Naive thymus-derived CD4-positive, alpha-beta T cell (primary cell): ENCODE measurements around the gene AUH. TPM values are rescaled to one million over a fixed set of nuclear protein-coding genes. Genes with fewer than 3 reads are reported as not detected.

Experiments used
- ATAC-seq: fragments of 150-1000 bp; cut with Tn5 transposase; 2 replicates; pipeline ENCODE4 v1.10.0; 2021; ENCODE audit warnings: mild to moderate bottlenecking, moderate library complexity
- CTCF ChIA-PET: fragments of 350-600 bp; sonication (Branson Sonifier 250); formaldehyde crosslinking; loops from one replicate; lab custom pipeline; 2021; ENCODE audit warnings: antibody characterized with exemption; lab: Charles Lee
- POLR2A ChIA-PET: fragments of 350-600 bp; sonication (Branson Sonifier 250); formaldehyde crosslinking; loops from one replicate; lab custom pipeline; 2021; ENCODE audit warnings: antibody characterized with exemption, inconsistent platforms; lab: Charles Lee
- DNase-seq, 9 donors: peaks; one replicate each; pipeline versions ENCODE4 v3.0.0 to v3.0.0-alpha.2; 2020 to 2022; ENCODE audit warnings: mixed read lengths in 1 of 9
- H3K27ac ChIP-seq: one replicate; pipeline ENCODE4 v1.7.0; 2013; ENCODE audit warnings: mild to moderate bottlenecking, low read depth, low read length, moderate library complexity
- H3K27me3 ChIP-seq, 2 donors: one replicate each; pipeline ENCODE4 v1.7.0; 2013; ENCODE audit warnings: low read length in 2 of 2, mild to moderate bottlenecking in 2 of 2, moderate library complexity in 2 of 2; ENCODE audit not compliant: control insufficient read depth in 2 of 2, insufficient read depth in 2 of 2
- H3K36me3 ChIP-seq, 3 experiments: 1 replicate in 2 of 3; 2 replicates in 1 of 3; pipeline ENCODE4 v1.7.0; 2013; ENCODE audit warnings: low read length in 3 of 3, mild to moderate bottlenecking in 3 of 3, moderate library complexity in 1 of 3; ENCODE audit not compliant: insufficient read depth in 3 of 3, control insufficient read depth in 2 of 3
- H3K4me1 ChIP-seq, 2 donors: one replicate each; pipeline ENCODE4 v1.7.0; 2013; ENCODE audit warnings: low read length in 2 of 2, mild to moderate bottlenecking in 2 of 2, moderate library complexity in 1 of 2; ENCODE audit not compliant: control insufficient read depth in 2 of 2, insufficient read depth in 2 of 2
- H3K4me3 ChIP-seq: 2 replicates; pipeline ENCODE4 v1.7.0; 2013; ENCODE audit warnings: mild to moderate bottlenecking, low read length
- H3K9me3 ChIP-seq, 3 experiments: 1 replicate in 2 of 3; 2 replicates in 1 of 3; pipeline ENCODE4 v1.7.0; 2013; ENCODE audit warnings: low read length in 3 of 3; ENCODE audit not compliant: control insufficient read depth in 2 of 3
- H3K27ac Mint-ChIP-seq, 9 donors: one replicate each; pipeline ENCODE4 v1.8.0; 2020 to 2022; ENCODE audit warnings: mixed read lengths in 9 of 9, mild to moderate bottlenecking in 8 of 9, moderate library complexity in 5 of 9, inconsistent platforms in 2 of 9
- H3K27me3 Mint-ChIP-seq, 5 donors: one replicate each; pipeline ENCODE4 v1.8.0; 2021 to 2022; ENCODE audit warnings: mixed read lengths in 5 of 5, mild to moderate bottlenecking in 1 of 5
- H3K36me3 Mint-ChIP-seq, 5 donors: one replicate each; pipeline ENCODE4 v1.8.0; 2020 to 2022; ENCODE audit warnings: mixed read lengths in 5 of 5, mild to moderate bottlenecking in 3 of 5, inconsistent platforms in 1 of 5
- H3K4me1 Mint-ChIP-seq, 7 donors: one replicate each; pipeline ENCODE4 v1.8.0; 2020 to 2022; ENCODE audit warnings: mixed read lengths in 7 of 7, mild to moderate bottlenecking in 3 of 7, inconsistent platforms in 1 of 7
- H3K4me3 Mint-ChIP-seq, 10 donors: one replicate each; pipeline ENCODE4 v1.8.0; 2020 to 2022; ENCODE audit warnings: mild to moderate bottlenecking in 10 of 10, mixed read lengths in 10 of 10, moderate library complexity in 6 of 10, inconsistent platforms in 2 of 10
- H3K9me3 Mint-ChIP-seq, 11 donors: one replicate each; pipeline ENCODE4 v1.8.0; 2020 to 2022; ENCODE audit warnings: mixed read lengths in 11 of 11, mild to moderate bottlenecking in 4 of 11, inconsistent platforms in 1 of 11, moderate library complexity in 1 of 11
- intact Hi-C, 2 donors: fragments of 100-400 bp; cut with micrococcal nuclease; formaldehyde crosslinking; loops; one replicate each; pipeline ENCODE4 v1.15.1; 2023
- polyA plus RNA-seq, 2 donors: library from polyadenylated mRNA; unstranded; fragments of 300-500 nt; fragmentation: Illumina TruSeq; gene quantifications; one replicate each; pipeline ENCODE4 v1.2.3, GENCODE V29; 2021
- total RNA-seq, 6 experiments: library from RNA in 5 of 6; stranded (reverse) in 5 of 6; gene quantifications; 1 replicate in 5 of 6; 2 replicates in 1 of 6; pipeline ENCODE4 v1.2.3 and lab custom pipeline; 2021 to 2026

Gene AUH
- total and polyA plus RNA-seq, 7 experiments from 2014 or later: 11.6 to 30.1 (median 17.8) TPM

DNA sequence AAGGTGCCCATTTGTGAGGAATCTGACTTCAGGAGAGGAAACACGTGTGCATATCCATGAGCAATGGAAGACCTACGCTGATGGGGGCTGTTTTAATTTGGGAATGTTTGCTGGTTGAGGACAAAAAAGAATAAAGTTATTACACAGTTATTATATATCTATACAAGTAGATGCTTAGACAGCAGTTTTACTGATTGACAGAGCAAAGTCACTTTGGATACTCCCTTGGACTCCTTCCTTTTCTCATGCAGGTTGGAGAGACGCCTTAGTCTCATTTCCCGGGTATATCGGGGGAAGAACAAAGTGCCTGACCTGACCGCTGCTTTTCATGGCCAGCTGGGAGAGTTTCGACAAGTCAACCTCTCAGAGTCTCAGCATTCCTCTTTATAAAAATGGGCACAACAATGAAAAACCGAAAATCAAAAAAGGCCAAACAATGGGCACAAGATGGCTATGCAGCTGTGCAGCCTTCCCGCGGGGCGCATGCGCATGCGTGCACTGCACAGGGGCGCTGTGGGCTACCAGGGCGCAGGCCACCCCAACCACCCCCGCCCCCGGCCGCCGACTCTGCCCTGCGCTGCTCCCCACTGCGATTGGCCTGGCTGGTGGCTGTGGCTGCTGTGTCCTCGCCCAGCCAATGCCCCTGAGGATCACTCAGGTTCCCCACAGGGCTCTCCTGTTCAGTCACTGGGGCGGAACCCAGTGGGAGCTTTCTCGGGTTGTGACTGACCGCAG is 43.8 kb upstream of the AUH start:
- DNase-seq (no peak), ATAC-seq (peak; percentile 15)
- no peaks in the 10 kb centered on the region for H3K9me3 ChIP-seq
- H3K36me3 ChIP-seq: no peaks in the 10 kb centered on the region
- H3K9me3 Mint-ChIP-seq: no peaks in the 10 kb centered on the region
- H3K27me3 Mint-ChIP-seq: peaks cover 0 to 9% (median 6%) of the 10 kb centered on the region in 5 donors
- ChIA-PET POLR2A (no interaction called here), CTCF (no interaction called here)
- no peak overlapping the region for H3K27ac Mint-ChIP-seq
- no peak overlapping the region for H3K4me3 Mint-ChIP-seq
- peaks cover 3 to 37% (median 12%) of the 10 kb centered on the region in 5 donors for H3K36me3 Mint-ChIP-seq
- H3K27ac ChIP-seq: no peak overlapping the region
- H3K4me3 ChIP-seq: no peak overlapping the region
- H3K4me1 ChIP-seq: no peaks in the 10 kb centered on the region
- intact Hi-C loops: no loop called here
- peaks cover 0 to 40% (median 4%) of the 10 kb centered on the region in 7 donors for H3K4me1 Mint-ChIP-seq
- H3K27me3 ChIP-seq: no peaks in the 10 kb centered on the region

DNA sequence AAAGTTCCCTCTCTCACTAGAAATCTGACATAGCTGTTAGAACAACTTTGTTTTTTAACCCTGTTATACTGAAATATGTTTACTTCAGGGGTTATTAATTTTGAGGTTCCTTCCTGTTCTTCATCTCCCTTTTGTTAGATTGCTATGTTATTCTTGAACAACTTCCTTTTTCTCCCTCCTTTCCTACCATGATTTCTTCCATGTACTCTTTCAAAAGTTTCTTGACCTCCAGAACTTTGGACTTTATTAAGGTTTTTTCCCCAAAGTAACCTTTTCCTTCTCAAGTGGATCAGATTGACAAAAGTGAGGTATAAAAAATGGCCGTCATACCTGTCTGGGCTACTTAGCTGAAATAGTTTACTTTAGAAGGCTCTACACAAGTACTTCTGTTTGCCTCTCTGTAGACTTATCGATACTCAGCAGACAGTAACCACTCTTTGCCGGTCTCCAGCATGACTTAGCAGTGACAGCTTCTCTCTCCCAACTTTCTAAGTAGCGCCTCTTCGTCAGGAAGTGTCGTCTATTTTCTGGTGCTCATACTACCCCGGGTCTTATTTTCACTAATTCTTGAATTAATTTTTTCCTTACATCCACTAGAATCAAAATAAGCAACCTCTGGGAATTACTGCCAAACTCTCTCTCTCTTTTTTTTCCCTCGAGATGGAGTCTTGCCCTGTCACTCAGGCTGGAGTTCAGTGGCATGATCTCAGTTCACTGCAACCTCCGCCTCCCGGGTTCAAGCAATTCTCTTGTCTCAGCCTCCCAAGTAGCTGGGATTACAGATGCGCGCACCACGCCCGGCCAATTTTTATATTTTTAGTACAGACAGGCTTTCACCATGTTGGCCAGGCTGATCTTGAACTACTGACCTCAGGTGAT is 42.2 kb upstream of the AUH start:
- no peaks in the 10 kb centered on the region for H3K4me1 ChIP-seq
- no peaks in the 10 kb centered on the region for H3K9me3 Mint-ChIP-seq
- peaks cover 0 to 22% (median 0%) of the 10 kb centered on the region in 5 donors for H3K36me3 Mint-ChIP-seq
- H3K4me1 Mint-ChIP-seq: peaks cover 0 to 32% (median 4%) of the 10 kb centered on the region in 7 donors
- peak; percentile 24 for ATAC-seq
- H3K27ac Mint-ChIP-seq: peak overlapping the region in 3 of 9 donors; percentile 20 to 63 (median 47)
- peaks cover 0 to 9% (median 6%) of the 10 kb centered on the region in 5 donors for H3K27me3 Mint-ChIP-seq
- H3K36me3 ChIP-seq: no peaks in the 10 kb centered on the region
- ChIA-PET POLR2A (no interaction called here), CTCF (interaction anchor here (0.7 kb wide), 1 partner anchor 419 kb away, joined by 4 read pairs; no protein-coding TSS in a partner anchor)
- no peak overlapping the region for H3K4me3 ChIP-seq
- DNase-seq: no peak
- H3K9me3 ChIP-seq: no peaks in the 10 kb centered on the region
- no peak overlapping the region for H3K4me3 Mint-ChIP-seq
- intact Hi-C loops: no loop called here
- H3K27ac ChIP-seq: no peak overlapping the region
- H3K27me3 ChIP-seq: no peaks in the 10 kb centered on the region

DNA sequence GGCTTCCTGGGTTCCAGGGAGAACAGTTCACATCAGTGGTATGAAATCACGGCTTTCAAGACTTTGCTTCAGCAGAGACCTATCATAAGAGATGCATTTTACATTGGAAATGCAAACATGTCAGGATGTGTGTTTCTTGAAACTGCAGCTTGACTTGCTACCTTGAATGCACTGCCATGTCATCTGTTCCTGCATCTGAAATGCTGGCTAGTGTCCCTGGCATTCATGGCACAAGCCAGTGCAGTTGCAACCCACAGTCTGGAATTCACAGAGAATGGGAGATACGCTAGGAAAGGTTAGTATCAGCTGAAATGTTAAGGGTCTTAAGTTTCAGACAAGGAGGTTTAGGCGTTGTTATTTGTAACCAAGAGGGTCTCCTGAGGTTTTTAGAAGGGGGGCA is 37.2 kb upstream of the AUH start:
- Mint-ChIP-seq H3K27me3 (peaks cover 0 to 9% (median 6%) of the 10 kb centered on the region in 5 donors), H3K36me3 (peaks cover 0 to 7% (median 0%) of the 10 kb centered on the region in 5 donors), H3K9me3 (no peaks in the 10 kb centered on the region), H3K4me3 (no peak overlapping the region), H3K27ac (no peak overlapping the region), H3K4me1 (peaks cover 0 to 33% (median 4%) of the 10 kb centered on the region in 7 donors)
- no peak for ATAC-seq
- CTCF ChIA-PET: no interaction called here
- Histone ChIP-seq H3K4me1 (no peaks in the 10 kb centered on the region), H3K27me3 (no peaks in the 10 kb centered on the region), H3K4me3 (no peak overlapping the region), H3K36me3 (no peaks in the 10 kb centered on the region), H3K27ac (no peak overlapping the region), H3K9me3 (no peaks in the 10 kb centered on the region)
- no peak for DNase-seq
- intact Hi-C loops: no loop called here
- POLR2A ChIA-PET: interaction anchor here (0.6 kb wide), 1 partner anchor 38 kb away, joined by 3 read pairs; no protein-coding TSS in a partner anchor

DNA sequence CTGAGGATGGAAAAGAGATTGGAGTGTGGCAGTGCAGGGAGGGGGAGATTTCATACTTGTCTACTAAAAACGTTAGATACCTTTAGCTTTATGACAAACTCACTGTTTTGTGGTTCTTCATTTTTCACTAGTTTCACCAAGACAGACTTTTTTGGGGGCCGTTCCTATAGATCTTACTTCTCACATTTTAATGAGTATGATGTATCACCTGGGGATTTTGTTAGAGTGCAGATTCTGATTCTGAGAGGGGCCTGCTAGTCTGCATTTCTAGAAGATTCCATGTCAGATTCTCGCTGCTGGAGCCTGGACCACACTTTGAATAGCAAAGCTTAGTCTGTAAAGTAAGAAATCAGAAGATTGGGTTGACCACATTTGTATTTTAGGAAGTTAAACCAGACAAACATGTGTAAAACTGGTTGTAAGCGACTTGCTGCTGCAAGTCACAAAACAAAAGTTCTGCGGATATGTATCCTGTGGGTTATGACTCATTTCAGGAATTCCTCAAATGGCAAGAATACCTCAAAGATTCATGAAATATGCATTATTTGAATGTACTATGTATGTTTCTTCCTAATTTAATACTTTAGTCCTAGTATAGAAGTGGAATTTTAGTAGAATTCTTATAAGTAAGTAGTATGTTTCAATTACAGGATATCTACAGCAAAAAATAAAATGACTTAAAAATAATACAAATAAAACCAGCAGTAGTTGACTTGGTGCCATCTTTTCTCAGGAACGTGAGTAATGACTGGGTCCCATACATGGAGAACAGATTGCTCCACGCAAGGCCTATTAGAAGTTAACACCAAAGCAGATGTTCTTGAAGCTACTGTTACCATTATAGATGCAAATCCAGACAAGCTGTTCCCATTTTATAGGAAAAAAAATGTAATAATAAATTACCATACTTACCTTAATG is 34.1 kb upstream of the AUH start:
- Mint-ChIP-seq H3K4me1 (peaks cover 0 to 20% (median 0%) of the 10 kb centered on the region in 7 donors), H3K4me3 (peak overlapping the region in 1 of 10 donors; percentile 68), H3K27me3 (peaks cover 0 to 3% (median 0%) of the 10 kb centered on the region in 5 donors), H3K27ac (peak overlapping the region in 1 of 9 donors; percentile 77), H3K9me3 (no peaks in the 10 kb centered on the region), H3K36me3 (peaks cover 0 to 6% (median 0%) of the 10 kb centered on the region in 5 donors)
- Histone ChIP-seq H3K4me1 (no peaks in the 10 kb centered on the region), H3K36me3 (no peaks in the 10 kb centered on the region), H3K9me3 (no peaks in the 10 kb centered on the region), H3K4me3 (no peak overlapping the region), H3K27ac (no peak overlapping the region), H3K27me3 (no peaks in the 10 kb centered on the region)
- ATAC-seq (peak; percentile 27), DNase-seq (peak in 1 of 9 donors; percentile 32)
- POLR2A ChIA-PET: no interaction called here
- CTCF ChIA-PET: interaction anchor here (0.9 kb wide), 1 partner anchor 35 kb away, joined by 3 read pairs; no protein-coding TSS in a partner anchor
- intact Hi-C loops: loop anchor here in 1 of 2 donors (2.0 kb wide), 2 partner anchors 23 to 35 kb away; partner anchors contain the start of gene AUH

DNA sequence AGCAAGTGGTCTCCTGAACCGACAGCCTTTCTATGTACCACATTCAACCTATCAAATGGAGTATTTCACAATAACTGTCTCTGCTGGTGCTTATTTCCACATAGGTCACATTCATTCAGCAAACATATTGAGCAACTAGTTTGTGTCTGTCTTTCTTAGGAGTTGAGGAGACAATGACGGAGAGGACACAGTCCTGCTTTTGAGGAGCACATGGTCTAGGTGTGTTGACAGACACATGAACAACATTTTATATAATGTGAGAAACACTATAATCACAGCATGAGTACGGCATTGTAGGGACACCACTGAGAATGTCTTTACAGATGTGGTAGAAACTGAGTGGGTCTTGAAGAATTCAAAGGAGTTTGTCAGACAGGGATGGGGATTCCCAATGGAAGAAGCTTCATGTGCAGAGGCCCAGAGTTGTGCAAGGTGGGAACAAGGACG is 33.4 kb upstream of the AUH start:
- ChIA-PET POLR2A (no interaction called here), CTCF (interaction anchor here (0.9 kb wide), 1 partner anchor 34 kb away, joined by 3 read pairs; no protein-coding TSS in a partner anchor)
- H3K27me3 Mint-ChIP-seq: peaks cover 0 to 3% (median 0%) of the 10 kb centered on the region in 5 donors
- intact Hi-C loops: loop anchor here in 1 of 2 donors (2.0 kb wide), 2 partner anchors 24 to 34 kb away; partner anchors contain the start of gene AUH
- no peaks in the 10 kb centered on the region for H3K9me3 Mint-ChIP-seq
- Histone ChIP-seq H3K9me3 (no peaks in the 10 kb centered on the region), H3K4me3 (no peak overlapping the region), H3K27me3 (no peaks in the 10 kb centered on the region), H3K4me1 (no peaks in the 10 kb centered on the region), H3K36me3 (no peaks in the 10 kb centered on the region), H3K27ac (no peak overlapping the region)
- DNase-seq (no peak), ATAC-seq (peak; percentile 47)
- peaks cover 0 to 20% (median 0%) of the 10 kb centered on the region in 7 donors for H3K4me1 Mint-ChIP-seq
- peak overlapping the region in 1 of 10 donors; percentile 68 for H3K4me3 Mint-ChIP-seq
- H3K27ac Mint-ChIP-seq: peak overlapping the region in 1 of 9 donors; percentile 77
- H3K36me3 Mint-ChIP-seq: peaks cover 0 to 6% (median 0%) of the 10 kb centered on the region in 5 donors
